ENCODE data around the gene KIAA1671.

KIAA1671 gene

DNA sequence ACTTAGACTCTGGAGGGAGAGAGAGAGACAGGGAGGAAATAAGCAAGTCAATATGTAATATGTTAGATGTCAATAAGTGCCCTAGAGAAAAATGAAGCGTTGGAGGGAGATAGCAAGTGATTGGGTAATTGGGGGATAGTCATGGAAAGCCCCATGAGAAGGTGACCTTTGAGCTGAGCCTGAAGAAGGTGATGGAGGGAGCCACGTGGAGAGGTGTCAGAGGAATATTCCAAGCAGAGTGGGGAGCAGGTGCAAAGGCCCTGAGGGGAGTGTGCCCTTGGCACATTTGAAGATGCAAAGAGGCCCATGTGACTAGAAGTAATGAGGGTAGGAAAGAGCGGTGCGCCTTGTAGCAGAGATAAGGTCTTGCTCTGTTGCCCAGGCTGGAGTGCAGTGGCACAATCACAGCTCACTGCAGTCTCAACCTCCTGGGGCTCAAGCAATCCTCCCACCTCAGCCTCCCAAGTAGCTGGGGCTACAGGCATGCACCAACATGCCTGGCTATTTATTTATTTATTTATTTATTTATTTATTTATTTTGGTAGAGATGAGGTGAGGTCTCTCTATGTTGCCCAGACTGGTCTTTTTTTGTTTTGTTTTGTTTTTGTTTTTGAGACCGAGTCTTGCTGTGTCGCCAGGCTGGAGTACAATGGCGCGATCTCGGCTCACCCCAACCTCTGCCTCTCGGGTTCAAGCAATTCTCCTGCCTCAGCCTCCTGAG lies 8.1 kb upstream of the KIAA1671 start:
- Mint-ChIP-seq H3K9me3 (no peaks in the 10 kb centered on the region), H3K27me3 (peaks cover 6% of the 10 kb centered on the region), H3K4me3 (no peak overlapping the region), H3K36me3 (ENCODE audit: low read depth) (no peaks in the 10 kb centered on the region), H3K4me1 (ENCODE audit: low read depth) (peaks cover 6% of the 10 kb centered on the region), H3K27ac (no peak overlapping the region)
- intact Hi-C loops (cut with micrococcal nuclease) = no loop called here

GRCh38 chr22:24945430-24945829 lies 7.1 kb upstream of the KIAA1671 start:
- Mint-ChIP-seq H3K4me3 (no peak overlapping the region), H3K9me3 (no peaks in the 10 kb centered on the region), H3K36me3 (ENCODE audit: low read depth) (no peaks in the 10 kb centered on the region), H3K4me1 (ENCODE audit: low read depth) (peaks cover 6% of the 10 kb centered on the region), H3K27ac (no peak overlapping the region), H3K27me3 (peaks cover 14% of the 10 kb centered on the region)
- intact Hi-C loops (cut with micrococcal nuclease) = no loop called here

- Mint-ChIP-seq H3K4me1 (ENCODE audit: low read depth) (peaks cover 13% of the 10 kb centered on the region), H3K36me3 (ENCODE audit: low read depth) (no peaks in the 10 kb centered on the region), H3K27ac (no peak overlapping the region), H3K4me3 (no peak overlapping the region), H3K27me3 (peaks cover 33% of the 10 kb centered on the region), H3K9me3 (no peaks in the 10 kb centered on the region)
- intact Hi-C loops (cut with micrococcal nuclease) = no loop called here
These were observed 5.1 kb upstream of the KIAA1671 start for GRCh38 chr22:24947383-24947782.

GRCh38 chr22:24947881-24948280 lies 4.6 kb upstream of the KIAA1671 start:
- peaks cover 15% of the 10 kb centered on the region for H3K4me1 Mint-ChIP-seq (ENCODE audit: low read depth)
- no peak overlapping the region for H3K27ac Mint-ChIP-seq
- H3K36me3 Mint-ChIP-seq (ENCODE audit: low read depth) = no peaks in the 10 kb centered on the region
- H3K4me3 Mint-ChIP-seq = no peak overlapping the region
- no peaks in the 10 kb centered on the region for H3K9me3 Mint-ChIP-seq
- peaks cover 36% of the 10 kb centered on the region for H3K27me3 Mint-ChIP-seq
- intact Hi-C loops (cut with micrococcal nuclease) = no loop called here

GRCh38 chr22:24948356-24949202 lies 3.9 kb upstream of the KIAA1671 start:
- Mint-ChIP-seq H3K9me3 (no peaks in the 10 kb centered on the region), H3K27ac (no peak overlapping the region), H3K36me3 (ENCODE audit: low read depth) (no peaks in the 10 kb centered on the region), H3K4me1 (ENCODE audit: low read depth) (peaks cover 20% of the 10 kb centered on the region), H3K27me3 (peaks cover 41% of the 10 kb centered on the region), H3K4me3 (no peak overlapping the region)
- intact Hi-C loops (cut with micrococcal nuclease) = no loop called here

DNA sequence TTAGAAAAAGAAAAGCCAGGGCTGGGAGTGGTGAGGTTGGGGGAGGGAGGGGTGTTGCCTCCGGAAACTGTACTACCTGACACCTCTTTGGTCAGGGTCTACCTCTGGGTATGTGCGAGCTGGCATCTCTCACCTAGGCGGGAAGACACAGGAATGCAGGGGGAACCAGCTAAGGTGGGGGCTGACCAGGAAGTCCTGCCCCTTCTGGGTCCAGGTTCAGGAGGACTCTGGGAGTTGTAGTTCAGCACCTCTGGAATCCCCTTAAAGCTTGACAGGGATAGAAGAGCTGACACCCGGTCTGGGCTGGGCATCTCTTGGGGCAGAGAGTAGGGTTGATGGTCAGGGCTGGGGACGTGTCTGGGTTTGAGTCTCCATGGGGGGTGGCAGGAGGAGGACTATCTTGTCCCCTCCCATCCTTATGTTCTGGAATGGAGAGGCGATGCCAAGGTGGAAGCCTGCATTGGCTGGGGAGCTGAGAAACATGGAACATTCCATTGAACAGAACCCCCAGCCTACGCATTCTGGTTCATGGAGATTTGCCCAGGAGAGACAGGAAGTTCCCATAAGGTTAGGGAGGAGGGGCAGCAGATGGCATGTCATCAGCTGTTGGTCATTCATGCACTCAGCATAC lies 2.1 kb upstream of the KIAA1671 start:
- peaks cover 20% of the 10 kb centered on the region for H3K4me1 Mint-ChIP-seq (ENCODE audit: low read depth)
- H3K4me3 Mint-ChIP-seq = no peak overlapping the region
- intact Hi-C loops (cut with micrococcal nuclease) = no loop called here
- no peaks in the 10 kb centered on the region for H3K36me3 Mint-ChIP-seq (ENCODE audit: low read depth)
- H3K27ac Mint-ChIP-seq = no peak overlapping the region
- H3K27me3 Mint-ChIP-seq = peaks cover 57% of the 10 kb centered on the region
- H3K9me3 Mint-ChIP-seq = no peaks in the 10 kb centered on the region

- Mint-ChIP-seq H3K27me3 (peaks cover 60% of the 10 kb centered on the region), H3K4me1 (ENCODE audit: low read depth) (peaks cover 13% of the 10 kb centered on the region), H3K4me3 (peak overlapping the region; percentile 42), H3K9me3 (no peaks in the 10 kb centered on the region), H3K27ac (no peak overlapping the region), H3K36me3 (ENCODE audit: low read depth) (no peaks in the 10 kb centered on the region)
- intact Hi-C loops (cut with micrococcal nuclease) = loop anchor here (1.0 kb wide), 1 partner anchor 95 kb away; no protein-coding TSS in a partner anchor
These were observed 394 bp downstream of the KIAA1671 start for GRCh38 chr22:24952837-24953383.

DNA sequence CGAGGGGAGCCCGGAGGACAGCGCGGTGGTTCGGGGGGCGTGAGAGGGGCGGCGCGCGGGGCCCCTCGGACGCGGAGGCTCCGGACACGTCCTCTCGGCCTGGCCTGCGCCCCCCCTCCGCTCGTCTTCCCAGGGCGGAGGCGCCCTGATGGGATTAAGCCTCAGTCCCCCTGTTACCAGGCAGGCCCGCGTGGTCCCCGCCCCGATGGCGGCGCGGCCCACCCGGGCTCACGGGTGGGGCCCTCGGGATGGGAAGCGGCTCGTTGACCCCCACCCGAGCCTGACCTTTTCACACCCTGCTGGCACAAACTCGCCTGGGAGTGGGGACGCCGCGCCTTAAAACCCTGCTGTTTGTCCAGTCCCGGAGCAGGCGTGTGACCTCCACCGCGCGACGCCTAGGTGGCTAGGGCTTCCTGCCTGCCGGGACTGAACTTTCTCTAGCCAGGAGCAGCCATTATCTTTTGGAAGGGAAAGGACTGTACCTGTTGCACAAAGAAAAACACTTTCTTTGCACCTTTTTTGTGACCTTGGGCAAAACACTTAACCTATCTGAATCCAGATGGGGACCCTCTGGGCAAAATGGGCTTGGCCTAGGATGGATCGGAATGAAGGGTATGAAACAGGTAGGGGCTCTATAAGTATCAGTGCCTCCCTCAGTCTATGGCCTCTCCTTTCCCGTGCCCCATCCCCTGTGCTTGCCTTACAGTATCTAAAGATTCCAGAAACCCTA lies 1.0 kb downstream of the KIAA1671 start:
- peak overlapping the region; percentile 42 for H3K4me3 Mint-ChIP-seq
- peaks cover 58% of the 10 kb centered on the region for H3K27me3 Mint-ChIP-seq
- H3K36me3 Mint-ChIP-seq (ENCODE audit: low read depth) = no peaks in the 10 kb centered on the region
- intact Hi-C loops (cut with micrococcal nuclease) = no loop called here
- no peaks in the 10 kb centered on the region for H3K9me3 Mint-ChIP-seq
- H3K4me1 Mint-ChIP-seq (ENCODE audit: low read depth) = peaks cover 13% of the 10 kb centered on the region
- no peak overlapping the region for H3K27ac Mint-ChIP-seq

- Mint-ChIP-seq H3K4me3 (no peak overlapping the region), H3K27me3 (peaks cover 56% of the 10 kb centered on the region), H3K27ac (no peak overlapping the region), H3K4me1 (ENCODE audit: low read depth) (peaks cover 13% of the 10 kb centered on the region), H3K9me3 (no peaks in the 10 kb centered on the region), H3K36me3 (ENCODE audit: low read depth) (no peaks in the 10 kb centered on the region)
- intact Hi-C loops (cut with micrococcal nuclease) = no loop called here
These were observed 1.6 kb downstream of the KIAA1671 start for GRCh38 chr22:24954114-24954463.

GRCh38 chr22:24954856-24955255 lies 2.3 kb downstream of the KIAA1671 start:
- H3K9me3 Mint-ChIP-seq = no peaks in the 10 kb centered on the region
- no peak overlapping the region for H3K27ac Mint-ChIP-seq
- H3K4me1 Mint-ChIP-seq (ENCODE audit: low read depth) = peaks cover 13% of the 10 kb centered on the region
- H3K27me3 Mint-ChIP-seq = peaks cover 53% of the 10 kb centered on the region
- intact Hi-C loops (cut with micrococcal nuclease) = no loop called here
- H3K4me3 Mint-ChIP-seq = no peak overlapping the region
- H3K36me3 Mint-ChIP-seq (ENCODE audit: low read depth) = no peaks in the 10 kb centered on the region

DNA sequence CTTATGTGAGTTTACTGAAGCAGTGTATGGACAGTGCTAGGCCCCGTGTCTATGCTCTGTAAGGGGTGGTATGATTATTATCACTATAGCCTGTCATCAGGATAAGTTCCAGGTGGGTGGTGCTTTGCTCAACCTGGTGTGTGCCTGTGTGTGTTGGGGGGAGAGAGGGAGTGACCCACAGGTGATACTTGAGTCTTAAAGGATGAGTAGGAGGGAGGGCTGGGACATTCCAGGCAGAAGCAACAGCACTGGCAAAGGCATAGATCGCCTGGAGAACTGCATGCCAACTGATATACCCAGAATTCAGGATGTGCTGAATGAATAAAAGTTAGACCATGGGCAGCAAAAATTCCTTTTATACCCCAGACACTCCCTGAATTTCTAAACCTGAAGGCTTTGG lies 4.5 kb downstream of the KIAA1671 start:
- intact Hi-C loops (cut with micrococcal nuclease) = no loop called here
- peaks cover 10% of the 10 kb centered on the region for H3K4me1 Mint-ChIP-seq (ENCODE audit: low read depth)
- no peaks in the 10 kb centered on the region for H3K36me3 Mint-ChIP-seq (ENCODE audit: low read depth)
- no peaks in the 10 kb centered on the region for H3K9me3 Mint-ChIP-seq
- H3K4me3 Mint-ChIP-seq = no peak overlapping the region
- no peak overlapping the region for H3K27ac Mint-ChIP-seq
- H3K27me3 Mint-ChIP-seq = peaks cover 32% of the 10 kb centered on the region

- intact Hi-C loops (cut with micrococcal nuclease) = no loop called here
- no peak overlapping the region for H3K4me3 Mint-ChIP-seq
- no peaks in the 10 kb centered on the region for H3K36me3 Mint-ChIP-seq (ENCODE audit: low read depth)
- H3K27me3 Mint-ChIP-seq = peaks cover 2% of the 10 kb centered on the region
- H3K27ac Mint-ChIP-seq = no peak overlapping the region
- H3K9me3 Mint-ChIP-seq = no peaks in the 10 kb centered on the region
- no peaks in the 10 kb centered on the region for H3K4me1 Mint-ChIP-seq (ENCODE audit: low read depth)
These were observed 8.8 kb downstream of the KIAA1671 start for GRCh38 chr22:24961217-24961844.

DNA sequence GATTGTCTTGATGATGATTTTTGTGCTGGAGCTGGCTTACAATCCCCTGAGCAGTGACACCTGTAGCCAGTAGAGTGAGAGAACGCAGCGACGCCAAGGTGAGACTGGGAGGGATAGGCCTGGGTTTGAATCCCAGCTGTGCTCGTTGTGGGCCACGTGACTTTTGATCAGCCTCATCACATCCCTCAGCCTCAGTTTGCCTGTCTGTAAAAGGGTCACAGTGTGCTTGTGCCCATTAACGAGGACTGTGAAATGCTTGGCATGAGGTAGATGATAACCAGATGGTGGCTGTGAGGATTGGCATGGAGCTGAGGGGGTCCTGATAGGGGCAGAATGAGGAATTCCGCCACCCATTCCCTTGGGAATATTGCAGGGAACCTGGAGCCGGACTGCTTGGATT lies 9.6 kb downstream of the KIAA1671 start:
- Mint-ChIP-seq H3K4me1 (ENCODE audit: low read depth) (no peaks in the 10 kb centered on the region), H3K27ac (no peak overlapping the region), H3K27me3 (no peaks in the 10 kb centered on the region), H3K9me3 (no peaks in the 10 kb centered on the region), H3K4me3 (no peak overlapping the region), H3K36me3 (ENCODE audit: low read depth) (no peaks in the 10 kb centered on the region)
- intact Hi-C loops (cut with micrococcal nuclease) = no loop called here

All from dendritic cell treated with granulocyte-macrophage colony-stimulating factor and Interleukin-4, amounts not matched to agents 40 ng/mL and 50 ng/mL, for 4 days (primary cell).